Large intestine (tissue), 3 donors: ENCODE measurements around the gene FYN. TPM values are rescaled to one million over a fixed set of nuclear protein-coding genes. Genes with fewer than 3 reads are reported as not detected.

Experiments
- DNase-seq, 2 donors: peaks; one replicate each; pipeline versions ENCODE4 v3.0.0 to v3.0.0-alpha.2; 2013
- H3K27ac ChIP-seq: one replicate; pipeline ENCODE4 v1.5.1; 2013; ENCODE audit warnings: low read length
- H3K27me3 ChIP-seq: 2 replicates; pipeline ENCODE4 v1.6.1; 2013; ENCODE audit warnings: low read length; ENCODE audit not compliant: control insufficient read depth, insufficient read depth
- H3K36me3 ChIP-seq: 2 replicates; pipeline ENCODE4 v1.6.1; 2013; ENCODE audit warnings: low read length; ENCODE audit not compliant: control insufficient read depth, insufficient read depth
- H3K4me1 ChIP-seq: one replicate; pipeline ENCODE4 v1.6.1; 2013; ENCODE audit warnings: low read length; ENCODE audit not compliant: control insufficient read depth, insufficient read depth
- H3K4me3 ChIP-seq: one replicate; pipeline ENCODE4 v1.5.1; 2013; ENCODE audit warnings: low read length
- H3K9me3 ChIP-seq: one replicate; pipeline ENCODE4 v1.6.1; 2013; ENCODE audit warnings: mild to moderate bottlenecking, low read depth, low read length, moderate library complexity; ENCODE audit not compliant: control insufficient read depth
- WGBS: methylation state at CpG from one replicate; pipeline ENCODE4 v1.1.5; 2013; ENCODE audit warnings: low lambda C conversion rate; ENCODE audit not compliant: insufficient coverage; 5-methylcytosine and 5-hydroxymethylcytosine counted together
- polyA plus RNA-seq: library from polyadenylated mRNA; unstranded; fragments of 120-200 nt; gene quantifications from one replicate; pipeline ENCODE4 v1.2.1, GENCODE V29; 2013

FYN gene
- polyA plus RNA-seq, 1 donor, result 46.0 TPM

GRCh38 chr6:111748231-111748647, 125.0 kb downstream of the FYN start:
- 100% methylated on average over 1 of the region's 3 CpGs for WGBS
- H3K27ac ChIP-seq, result no peak overlapping the region
- DNase-seq, result no peak
- no peaks in the 10 kb centered on the region for H3K9me3 ChIP-seq
- no peaks in the 10 kb centered on the region for H3K36me3 ChIP-seq
- no peaks in the 10 kb centered on the region for H3K4me1 ChIP-seq
- H3K4me3 ChIP-seq, result no peak overlapping the region
- H3K27me3 ChIP-seq, result no peaks in the 10 kb centered on the region

- Histone ChIP-seq H3K27ac (no peak overlapping the region), H3K27me3 (no peaks in the 10 kb centered on the region), H3K36me3 (no peaks in the 10 kb centered on the region), H3K4me1 (no peaks in the 10 kb centered on the region), H3K4me3 (no peak overlapping the region), H3K9me3 (no peaks in the 10 kb centered on the region)
- no peak for DNase-seq
- WGBS, result no CpG with 5 or more reads among the region's 5 CpGs
These were observed 125.4 kb downstream of the FYN start for GRCh38 chr6:111747829-111748228.

GRCh38 chr6:111747396-111747795, 125.9 kb downstream of the FYN start:
- Histone ChIP-seq H3K4me1 (no peaks in the 10 kb centered on the region), H3K36me3 (no peaks in the 10 kb centered on the region), H3K4me3 (no peak overlapping the region), H3K27me3 (no peaks in the 10 kb centered on the region), H3K9me3 (no peaks in the 10 kb centered on the region), H3K27ac (peak overlapping the region; percentile 10)
- 93% methylated on average over 3 of the region's 6 CpGs for WGBS
- no peak for DNase-seq

- Histone ChIP-seq H3K36me3 (no peaks in the 10 kb centered on the region), H3K27me3 (no peaks in the 10 kb centered on the region), H3K9me3 (no peaks in the 10 kb centered on the region), H3K4me3 (no peak overlapping the region), H3K27ac (peak overlapping the region; percentile 10), H3K4me1 (no peaks in the 10 kb centered on the region)
- DNase-seq, result no peak
These were observed 126.3 kb downstream of the FYN start for GRCh38 chr6:111746983-111747382.

GRCh38 chr6:111745636-111746035, 127.6 kb downstream of the FYN start:
- no CpG with 5 or more reads among the region's 1 CpG for WGBS
- Histone ChIP-seq H3K9me3 (no peaks in the 10 kb centered on the region), H3K27me3 (no peaks in the 10 kb centered on the region), H3K4me3 (no peak overlapping the region), H3K4me1 (no peaks in the 10 kb centered on the region), H3K27ac (no peak overlapping the region), H3K36me3 (no peaks in the 10 kb centered on the region)
- no peak for DNase-seq

- no peak overlapping the region for H3K4me3 ChIP-seq
- H3K27me3 ChIP-seq, result no peaks in the 10 kb centered on the region
- no peaks in the 10 kb centered on the region for H3K4me1 ChIP-seq
- H3K27ac ChIP-seq, result no peak overlapping the region
- H3K9me3 ChIP-seq, result no peaks in the 10 kb centered on the region
- 100% methylated on average over 1 of the region's 4 CpGs for WGBS
- DNase-seq, result no peak
- no peaks in the 10 kb centered on the region for H3K36me3 ChIP-seq
These were observed 128.1 kb downstream of the FYN start for GRCh38 chr6:111745186-111745585.

GRCh38 chr6:111743862-111744692, 129.2 kb downstream of the FYN start:
- H3K9me3 ChIP-seq, result no peaks in the 10 kb centered on the region
- H3K4me3 ChIP-seq, result no peak overlapping the region
- H3K4me1 ChIP-seq, result no peaks in the 10 kb centered on the region
- H3K27me3 ChIP-seq, result no peaks in the 10 kb centered on the region
- no CpG with 5 or more reads among the region's 8 CpGs for WGBS
- no peak for DNase-seq
- no peaks in the 10 kb centered on the region for H3K36me3 ChIP-seq
- H3K27ac ChIP-seq, result no peak overlapping the region

- H3K4me3 ChIP-seq, result no peak overlapping the region
- no peaks in the 10 kb centered on the region for H3K4me1 ChIP-seq
- no peak for DNase-seq
- H3K27ac ChIP-seq, result no peak overlapping the region
- 93% methylated on average over 4 of the region's 5 CpGs for WGBS
- no peaks in the 10 kb centered on the region for H3K36me3 ChIP-seq
- H3K27me3 ChIP-seq, result no peaks in the 10 kb centered on the region
- H3K9me3 ChIP-seq, result no peaks in the 10 kb centered on the region
These were observed 129.9 kb downstream of the FYN start for GRCh38 chr6:111743360-111743759.

GRCh38 chr6:111741177-111741952, 131.9 kb downstream of the FYN start:
- Histone ChIP-seq H3K36me3 (no peaks in the 10 kb centered on the region), H3K4me3 (no peak overlapping the region), H3K27me3 (no peaks in the 10 kb centered on the region), H3K4me1 (no peaks in the 10 kb centered on the region), H3K9me3 (no peaks in the 10 kb centered on the region), H3K27ac (no peak overlapping the region)
- no peak for DNase-seq
- WGBS, result 100% methylated on average over 1 of the region's 5 CpGs

- WGBS, result 100% methylated on average over 1 of the region's 1 CpG
- no peak for DNase-seq
- no peaks in the 10 kb centered on the region for H3K4me1 ChIP-seq
These were observed 132.7 kb downstream of the FYN start for GRCh38 chr6:111740506-111740905.

More at GRCh38 chr6:111740506-111740905, 132.7 kb downstream of the FYN start:
- Histone ChIP-seq H3K27ac (no peak overlapping the region), H3K36me3 (no peaks in the 10 kb centered on the region), H3K4me3 (no peak overlapping the region), H3K27me3 (no peaks in the 10 kb centered on the region), H3K9me3 (no peaks in the 10 kb centered on the region)
